Smooth muscle cell (in vitro differentiated cells): ENCODE results near the gene OR1M1. TPM values are rescaled to one million over a fixed set of nuclear protein-coding genes. Genes with fewer than 3 reads are reported as not detected.

Experiments
- DNase-seq: peaks from one replicate; lab custom pipeline; 2025; ENCODE audit not compliant: unreplicated experiment; lab: John Stamatoyannopoulos, UW
- H2AFZ ChIP-seq: fragments of 200-600 bp; sonication (generic); 2 replicates; pipeline ENCODE4 v1.6.0; 2016; ENCODE audit warnings: antibody characterized with exemption, low read depth, mild to moderate bottlenecking
- H3F3A ChIP-seq: fragments of 200-600 bp; sonication (generic); 2 replicates; pipeline ENCODE4 v1.6.0; 2017; ENCODE audit warnings: antibody characterized with exemption, low read depth
- H3K27ac ChIP-seq: fragments of 200-600 bp; sonication (generic); 2 replicates; pipeline ENCODE4 v1.5.1; 2016; ENCODE audit warnings: low read depth, mild to moderate bottlenecking
- H3K27me3 ChIP-seq: fragments of 200-600 bp; sonication (generic); 2 replicates; pipeline ENCODE4 v1.6.1; 2016; ENCODE audit warnings: low read depth, mild to moderate bottlenecking
- H3K36me3 ChIP-seq: fragments of 200-600 bp; sonication (generic); 2 replicates; pipeline ENCODE4 v1.5.1; 2016; ENCODE audit warnings: low read depth
- H3K4me1 ChIP-seq: fragments of 200-600 bp; sonication (generic); 2 replicates; pipeline ENCODE4 v1.5.1; 2016; ENCODE audit warnings: low read depth
- H3K4me2 ChIP-seq: fragments of 200-600 bp; sonication (generic); 2 replicates; pipeline ENCODE4 v1.6.0; 2016; ENCODE audit warnings: mild to moderate bottlenecking
- H3K4me3 ChIP-seq: fragments of 200-600 bp; sonication (generic); 2 replicates; pipeline ENCODE4 v1.5.1; 2016; ENCODE audit warnings: mild to moderate bottlenecking
- H3K79me2 ChIP-seq: fragments of 200-600 bp; sonication (generic); 2 replicates; pipeline ENCODE4 v1.6.0; 2016; ENCODE audit warnings: low read depth, mild to moderate bottlenecking
- H3K9ac ChIP-seq: fragments of 200-600 bp; sonication (generic); 2 replicates; pipeline ENCODE4 v1.6.0; 2016; ENCODE audit warnings: low read depth
- H3K9me3 ChIP-seq: fragments of 200-600 bp; sonication (generic); replicated peaks from 2 replicates; pipeline ENCODE4 v1.5.1; 2016; ENCODE audit warnings: low read depth
- H4K20me1 ChIP-seq: fragments of 200-600 bp; sonication (generic); 2 replicates; pipeline ENCODE4 v1.6.0; 2016; ENCODE audit warnings: low read depth
- WGBS: methylation state at CpG from one replicate; pipeline ENCODE4 v1.1.7; 2016; ENCODE audit warnings: low lambda C conversion rate; 5-methylcytosine and 5-hydroxymethylcytosine counted together
- polyA plus RNA-seq: library from polyadenylated mRNA; unstranded; fragments of >200 nt; fragmentation: Nextera tagmentation; extraction: Ambion mirVana; gene quantifications from 2 replicates; pipeline ENCODE4 v1.2.1, GENCODE V29; 2016
- total RNA-seq: library from RNA; depleted of rRNA; stranded (reverse); fragments of >200 nt; gene quantifications from 2 replicates; pipeline ENCODE4 v1.2.3, GENCODE V29; 2014
- TF ChIP-seq, protein P1 (sequence below): fragments of 200-600 bp; sonication (generic); IDR thresholded peaks from 2 replicates; pipeline ENCODE4 v1.5.1; 2017; ENCODE audit warnings: borderline replicate concordance, mild to moderate bottlenecking, antibody characterized with exemption; ENCODE audit not compliant: insufficient read depth, poor library complexity, severe bottlenecking

The OR1M1 gene
- total and polyA plus RNA-seq, 2 experiments from 2014 or later, result not detected

DNA sequence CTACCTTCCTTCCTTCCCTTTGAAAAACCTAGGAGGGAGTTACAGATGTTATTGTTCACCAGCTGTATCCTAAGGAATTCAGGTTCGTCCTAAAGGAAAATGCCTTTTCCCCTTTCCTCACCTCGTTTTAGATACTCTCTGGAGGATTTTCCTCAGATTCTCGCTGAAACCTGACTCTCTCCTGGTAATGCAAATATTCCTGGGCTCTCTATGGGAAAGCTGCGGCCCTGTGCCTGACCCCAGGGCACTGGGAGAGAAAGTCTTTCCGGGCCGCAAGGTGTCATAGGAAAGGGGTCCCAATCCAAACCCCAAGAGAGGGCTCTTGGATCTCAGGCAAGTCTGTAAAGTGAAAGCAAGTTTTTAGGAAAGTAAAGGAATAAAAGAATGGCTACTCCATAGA, 13.1 kb upstream of the OR1M1 start:
- WGBS, result 55% methylated on average over 6 of the region's 6 CpGs
- Histone ChIP-seq H3K4me1 (peaks cover 5% of the 10 kb centered on the region), H2AFZ (no peak overlapping the region), H3F3A (peaks cover 5% of the 10 kb centered on the region), H3K4me2 (no peak overlapping the region), H4K20me1 (no peaks in the 10 kb centered on the region), H3K36me3 (no peaks in the 10 kb centered on the region), H3K27me3 (no peaks in the 10 kb centered on the region), H3K4me3 (no peak overlapping the region), H3K79me2 (no peaks in the 10 kb centered on the region), H3K9me3 (no peaks in the 10 kb centered on the region), H3K9ac (no peak overlapping the region), H3K27ac (no peak overlapping the region)
- DNase-seq, result no peak
- TF ChIP-seq, protein P1, sequence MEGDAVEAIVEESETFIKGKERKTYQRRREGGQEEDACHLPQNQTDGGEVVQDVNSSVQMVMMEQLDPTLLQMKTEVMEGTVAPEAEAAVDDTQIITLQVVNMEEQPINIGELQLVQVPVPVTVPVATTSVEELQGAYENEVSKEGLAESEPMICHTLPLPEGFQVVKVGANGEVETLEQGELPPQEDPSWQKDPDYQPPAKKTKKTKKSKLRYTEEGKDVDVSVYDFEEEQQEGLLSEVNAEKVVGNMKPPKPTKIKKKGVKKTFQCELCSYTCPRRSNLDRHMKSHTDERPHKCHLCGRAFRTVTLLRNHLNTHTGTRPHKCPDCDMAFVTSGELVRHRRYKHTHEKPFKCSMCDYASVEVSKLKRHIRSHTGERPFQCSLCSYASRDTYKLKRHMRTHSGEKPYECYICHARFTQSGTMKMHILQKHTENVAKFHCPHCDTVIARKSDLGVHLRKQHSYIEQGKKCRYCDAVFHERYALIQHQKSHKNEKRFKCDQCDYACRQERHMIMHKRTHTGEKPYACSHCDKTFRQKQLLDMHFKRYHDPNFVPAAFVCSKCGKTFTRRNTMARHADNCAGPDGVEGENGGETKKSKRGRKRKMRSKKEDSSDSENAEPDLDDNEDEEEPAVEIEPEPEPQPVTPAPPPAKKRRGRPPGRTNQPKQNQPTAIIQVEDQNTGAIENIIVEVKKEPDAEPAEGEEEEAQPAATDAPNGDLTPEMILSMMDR, result no peak

DNA sequence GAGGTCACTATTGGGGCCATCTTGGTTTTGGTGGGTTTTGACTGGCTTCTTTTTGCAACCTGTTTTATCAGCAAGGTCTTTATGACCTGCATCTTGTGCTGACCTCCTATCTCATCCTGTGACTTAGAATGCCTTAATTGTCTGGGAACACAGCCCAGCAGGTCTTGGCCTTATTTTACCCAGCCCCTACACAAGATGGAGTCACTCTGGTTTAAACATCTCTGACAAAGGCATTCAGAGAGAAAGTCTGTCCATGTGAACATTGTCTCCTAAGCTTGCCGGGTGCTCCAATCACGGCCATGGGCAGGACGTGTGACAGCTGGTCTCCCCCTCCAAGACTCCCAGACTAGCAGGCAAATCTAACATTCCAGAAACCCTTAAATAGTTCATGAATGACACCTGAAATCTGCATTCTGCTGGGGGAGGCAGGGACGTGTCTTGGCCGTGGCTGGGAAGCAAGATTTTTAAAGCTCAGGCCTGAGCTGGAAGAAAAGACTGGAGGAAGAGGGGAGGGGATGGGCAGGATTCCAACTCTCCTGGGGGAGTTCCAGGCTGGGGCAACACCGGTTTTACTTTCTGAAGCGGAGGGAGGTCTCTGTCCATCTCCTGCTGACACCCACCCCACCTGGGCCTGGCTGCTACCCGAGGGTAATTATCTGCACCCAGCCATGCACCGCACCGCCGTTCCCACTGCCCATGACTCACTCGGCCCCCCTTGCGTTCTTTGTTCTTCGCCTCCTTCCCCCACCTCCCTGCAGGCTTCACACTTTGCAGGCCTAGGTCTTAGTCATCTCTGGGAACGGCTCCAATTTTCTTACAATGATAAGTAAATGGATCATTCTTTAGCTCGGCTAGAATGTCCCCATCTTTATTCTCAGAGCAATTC, 11.6 kb upstream of the OR1M1 start:
- Histone ChIP-seq H3F3A (peaks cover 5% of the 10 kb centered on the region), H4K20me1 (no peaks in the 10 kb centered on the region), H3K9ac (no peak overlapping the region), H3K36me3 (no peaks in the 10 kb centered on the region), H3K4me2 (peak overlapping the region; percentile 50), H3K27ac (peak overlapping the region; percentile 62), H3K27me3 (no peaks in the 10 kb centered on the region), H3K4me3 (no peak overlapping the region), H3K9me3 (no peaks in the 10 kb centered on the region), H3K79me2 (no peaks in the 10 kb centered on the region), H2AFZ (no peak overlapping the region), H3K4me1 (peaks cover 5% of the 10 kb centered on the region)
- peak; percentile 26 for DNase-seq
- 10% methylated on average over 16 of the region's 16 CpGs for WGBS
- TF ChIP-seq, protein P1, result no peak

- Histone ChIP-seq H3K9ac (no peak overlapping the region), H3K36me3 (no peaks in the 10 kb centered on the region), H3K4me3 (no peak overlapping the region), H3K79me2 (no peaks in the 10 kb centered on the region), H3K9me3 (no peaks in the 10 kb centered on the region), H3K27ac (no peak overlapping the region), H4K20me1 (no peaks in the 10 kb centered on the region), H2AFZ (no peak overlapping the region), H3K27me3 (no peaks in the 10 kb centered on the region), H3K4me2 (no peak overlapping the region), H3K4me1 (peaks cover 5% of the 10 kb centered on the region), H3F3A (peaks cover 5% of the 10 kb centered on the region)
- TF ChIP-seq, protein P1, result no peak
- DNase-seq, result no peak
- 85% methylated on average over 10 of the region's 10 CpGs for WGBS
These were observed 10.0 kb upstream of the OR1M1 start for GRCh38 chr19:9076901-9077300.
